Activated T-helper 1 cell treated with anti-CD3 and anti-CD28 coated beads, Interleukin-12 subunit alpha, Interleukin-12 subunit beta, Interleukin-2, Interleukin-4 antibody, amounts not matched to agents 30 ng/mL and 10 ng/mL and 1 ng/mL, durations not matched to agents 14 hours and 24 hours and 36 hours (primary cell): Measurements from ENCODE around the gene PTPRA. TPM values are rescaled to one million over a fixed set of nuclear protein-coding genes. Genes with fewer than 3 reads are reported as not detected.
A peak's percentile ranks its signal among the peaks of the same experiment; 100 is the strongest.

Experiments used
- DNase-seq: peaks from one replicate; pipeline ENCODE4 v3.0.0; 2021; ENCODE audit warnings: low spot score
- H3K27ac Mint-ChIP-seq: one replicate; pipeline ENCODE4 v1.8.0; 2021; ENCODE audit warnings: mild to moderate bottlenecking, mixed read lengths
- H3K27me3 Mint-ChIP-seq: one replicate; pipeline ENCODE4 v1.8.0; 2022; ENCODE audit warnings: mild to moderate bottlenecking, moderate library complexity, mixed read lengths; ENCODE audit not compliant: insufficient read depth
- H3K36me3 Mint-ChIP-seq: one replicate; pipeline ENCODE4 v1.8.0; 2021; ENCODE audit warnings: low read depth, mixed read lengths
- H3K4me1 Mint-ChIP-seq: one replicate; pipeline ENCODE4 v1.8.0; 2021; ENCODE audit warnings: low read depth, mixed read lengths
- H3K4me3 Mint-ChIP-seq: one replicate; pipeline ENCODE4 v1.8.0; 2021; ENCODE audit warnings: mild to moderate bottlenecking, moderate library complexity, mixed read lengths
- H3K9me3 Mint-ChIP-seq: one replicate; pipeline ENCODE4 v1.8.0; 2021; ENCODE audit warnings: mixed read lengths
- intact Hi-C: fragments of 100-400 bp; cut with micrococcal nuclease; formaldehyde crosslinking; loops from one replicate; pipeline ENCODE4 v1.15.1; 2024
- total RNA-seq: library from RNA; stranded (reverse); gene quantifications from 2 replicates; pipeline ENCODE4 v1.2.3, GENCODE V29; 2022

PTPRA gene
- total RNA-seq, 1 donor from 2014 or later: 67.5 TPM

GRCh38 chr20:2973574-2973973 lies 100.3 kb downstream of the PTPRA start:
- H3K36me3 Mint-ChIP-seq: peaks cover 27% of the 10 kb centered on the region
- H3K4me1 Mint-ChIP-seq: peaks cover 16% of the 10 kb centered on the region
- no peaks in the 10 kb centered on the region for H3K27me3 Mint-ChIP-seq
- no peak overlapping the region for H3K27ac Mint-ChIP-seq
- H3K9me3 Mint-ChIP-seq: no peaks in the 10 kb centered on the region
- no peak for DNase-seq
- H3K4me3 Mint-ChIP-seq: no peak overlapping the region
- intact Hi-C loops: no loop called here

- H3K27ac Mint-ChIP-seq: no peak overlapping the region
- DNase-seq: no peak
- peaks cover 23% of the 10 kb centered on the region for H3K4me1 Mint-ChIP-seq
- peaks cover 20% of the 10 kb centered on the region for H3K36me3 Mint-ChIP-seq
- H3K9me3 Mint-ChIP-seq: no peaks in the 10 kb centered on the region
- intact Hi-C loops: no loop called here
- no peak overlapping the region for H3K4me3 Mint-ChIP-seq
- H3K27me3 Mint-ChIP-seq: no peaks in the 10 kb centered on the region
Observed at GRCh38 chr20:2978519-2978918, 105.2 kb downstream of the PTPRA start.

GRCh38 chr20:2981646-2982045 lies 108.4 kb downstream of the PTPRA start:
- intact Hi-C loops: no loop called here
- no peak overlapping the region for H3K4me3 Mint-ChIP-seq
- no peaks in the 10 kb centered on the region for H3K27me3 Mint-ChIP-seq
- peaks cover 15% of the 10 kb centered on the region for H3K36me3 Mint-ChIP-seq
- H3K4me1 Mint-ChIP-seq: peaks cover 25% of the 10 kb centered on the region
- no peaks in the 10 kb centered on the region for H3K9me3 Mint-ChIP-seq
- DNase-seq: no peak
- no peak overlapping the region for H3K27ac Mint-ChIP-seq

- Mint-ChIP-seq H3K27me3 (no peaks in the 10 kb centered on the region), H3K36me3 (peaks cover 26% of the 10 kb centered on the region), H3K4me3 (no peak overlapping the region), H3K4me1 (peaks cover 34% of the 10 kb centered on the region), H3K27ac (no peak overlapping the region), H3K9me3 (no peaks in the 10 kb centered on the region)
- DNase-seq: no peak
- intact Hi-C loops: no loop called here
Observed at GRCh38 chr20:2983508-2983907, 110.2 kb downstream of the PTPRA start.

GRCh38 chr20:2984028-2984501 lies 110.8 kb downstream of the PTPRA start:
- Mint-ChIP-seq H3K4me1 (peaks cover 34% of the 10 kb centered on the region), H3K9me3 (no peaks in the 10 kb centered on the region), H3K36me3 (peaks cover 32% of the 10 kb centered on the region), H3K27ac (no peak overlapping the region), H3K4me3 (no peak overlapping the region), H3K27me3 (no peaks in the 10 kb centered on the region)
- no peak for DNase-seq
- intact Hi-C loops: loop anchor here (1.0 kb wide), 2 partner anchors 27 to 61 kb away; no protein-coding TSS in a partner anchor

- Mint-ChIP-seq H3K27me3 (no peaks in the 10 kb centered on the region), H3K27ac (no peak overlapping the region), H3K4me1 (peaks cover 41% of the 10 kb centered on the region), H3K36me3 (peaks cover 39% of the 10 kb centered on the region), H3K9me3 (no peaks in the 10 kb centered on the region), H3K4me3 (no peak overlapping the region)
- DNase-seq: no peak
- intact Hi-C loops: loop anchor here (1.0 to 5.0 kb wide), 4 partner anchors 26 to 1987 kb away; no protein-coding TSS in a partner anchor
Observed at GRCh38 chr20:2984956-2985661, 111.8 kb downstream of the PTPRA start.

GRCh38 chr20:2986466-2986865 lies 113.2 kb downstream of the PTPRA start:
- Mint-ChIP-seq H3K4me1 (peaks cover 41% of the 10 kb centered on the region), H3K36me3 (peaks cover 49% of the 10 kb centered on the region), H3K9me3 (no peaks in the 10 kb centered on the region), H3K27ac (no peak overlapping the region), H3K27me3 (no peaks in the 10 kb centered on the region), H3K4me3 (peak overlapping the region; percentile 72)
- intact Hi-C loops: loop anchor here (1.0 to 5.0 kb wide), 5 partner anchors 75 to 1986 kb away; partner anchors contain the start of gene PTPRA
- peak; percentile 31 for DNase-seq

GRCh38 chr20:2987861-2988260 lies 114.6 kb downstream of the PTPRA start:
- Mint-ChIP-seq H3K27ac (no peak overlapping the region), H3K9me3 (no peaks in the 10 kb centered on the region), H3K4me3 (no peak overlapping the region), H3K36me3 (peaks cover 51% of the 10 kb centered on the region), H3K4me1 (peaks cover 41% of the 10 kb centered on the region), H3K27me3 (no peaks in the 10 kb centered on the region)
- DNase-seq: no peak
- intact Hi-C loops: loop anchor here (5.0 kb wide), 2 partner anchors 301 to 1984 kb away; no protein-coding TSS in a partner anchor

- no peak for DNase-seq
- Mint-ChIP-seq H3K4me1 (peaks cover 34% of the 10 kb centered on the region), H3K9me3 (no peaks in the 10 kb centered on the region), H3K27me3 (no peaks in the 10 kb centered on the region), H3K36me3 (peaks cover 64% of the 10 kb centered on the region), H3K27ac (no peak overlapping the region), H3K4me3 (no peak overlapping the region)
- intact Hi-C loops: no loop called here
Observed at GRCh38 chr20:2991532-2991931, 118.3 kb downstream of the PTPRA start.

- no peaks in the 10 kb centered on the region for H3K27me3 Mint-ChIP-seq
- peaks cover 54% of the 10 kb centered on the region for H3K36me3 Mint-ChIP-seq
- H3K4me3 Mint-ChIP-seq: no peak overlapping the region
- no peak for DNase-seq
- peaks cover 17% of the 10 kb centered on the region for H3K4me1 Mint-ChIP-seq
- no peak overlapping the region for H3K27ac Mint-ChIP-seq
- H3K9me3 Mint-ChIP-seq: no peaks in the 10 kb centered on the region
- intact Hi-C loops: no loop called here
Observed at GRCh38 chr20:2993250-2993649, 120.0 kb downstream of the PTPRA start.

- intact Hi-C loops: no loop called here
- peaks cover 35% of the 10 kb centered on the region for H3K36me3 Mint-ChIP-seq
- H3K27ac Mint-ChIP-seq: peak overlapping the region; percentile 14
Observed at GRCh38 chr20:2995796-2996195, 122.5 kb downstream of the PTPRA start.

GRCh38 chr20:2998728-2999127 lies 125.4 kb downstream of the PTPRA start:
- peaks cover 20% of the 10 kb centered on the region for H3K36me3 Mint-ChIP-seq
- no peak for DNase-seq
- no peak overlapping the region for H3K4me3 Mint-ChIP-seq
- no peaks in the 10 kb centered on the region for H3K9me3 Mint-ChIP-seq
- no peaks in the 10 kb centered on the region for H3K4me1 Mint-ChIP-seq
- intact Hi-C loops: no loop called here
- H3K27me3 Mint-ChIP-seq: no peaks in the 10 kb centered on the region
- no peak overlapping the region for H3K27ac Mint-ChIP-seq

More at GRCh38 chr20:2995796-2996195, 122.5 kb downstream of the PTPRA start:
- Mint-ChIP-seq H3K9me3 (no peaks in the 10 kb centered on the region), H3K27me3 (no peaks in the 10 kb centered on the region), H3K4me3 (no peak overlapping the region), H3K4me1 (no peaks in the 10 kb centered on the region)
- no peak for DNase-seq

- DNase-seq: no peak
- intact Hi-C loops: loop anchor here (1.0 to 5.0 kb wide), 3 partner anchors 87 to 313 kb away; partner anchors contain the start of gene PTPRA
- Mint-ChIP-seq H3K27ac (no peak overlapping the region), H3K36me3 (peaks cover 20% of the 10 kb centered on the region), H3K4me3 (no peak overlapping the region), H3K27me3 (no peaks in the 10 kb centered on the region), H3K4me1 (no peaks in the 10 kb centered on the region), H3K9me3 (no peaks in the 10 kb centered on the region)
Observed at GRCh38 chr20:3000852-3001523, 127.7 kb downstream of the PTPRA start.
